Fibroblast of peridontal ligament (primary cell): ENCODE measurements around the gene TRABD2B.

Source experiments
- DNase-seq: peaks from one replicate; pipeline ENCODE4 v3.0.0-alpha.2; 2010; ENCODE audit errors: extremely low read depth

TRABD2B gene

DNA sequence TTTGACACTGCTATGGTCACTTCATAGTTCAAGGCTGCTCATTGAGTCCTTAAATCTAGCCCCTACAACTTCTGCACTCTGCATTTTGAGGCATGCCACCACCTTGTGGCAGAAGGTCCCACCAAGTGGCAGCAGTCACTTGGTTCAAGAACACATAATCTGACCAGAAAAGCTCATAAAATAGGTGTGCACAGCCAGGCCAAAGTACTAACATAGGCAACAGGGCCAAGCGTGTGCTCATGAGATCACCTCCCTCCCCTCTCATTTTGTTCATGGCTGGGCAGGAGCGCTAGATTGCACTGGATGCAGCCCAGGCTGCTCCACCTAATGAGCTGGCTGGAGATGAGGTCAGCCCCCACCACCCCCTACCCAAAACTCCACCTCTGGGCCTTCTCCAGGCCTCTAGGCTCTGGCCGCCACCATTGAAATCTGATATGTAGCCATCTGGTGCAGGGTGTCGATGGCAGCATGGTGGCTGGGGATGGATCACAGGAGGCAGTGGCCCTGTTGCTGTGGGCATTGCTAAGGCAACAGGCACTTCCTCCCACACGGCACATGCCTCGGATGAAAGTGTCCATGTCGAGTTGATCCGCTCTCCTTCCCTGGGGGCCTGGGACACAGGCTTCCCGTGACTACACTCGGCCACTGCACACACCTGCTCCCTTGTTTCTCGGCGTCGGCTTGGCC is 193.2 kb downstream of the TRABD2B start:
- no peak for DNase-seq

DNA sequence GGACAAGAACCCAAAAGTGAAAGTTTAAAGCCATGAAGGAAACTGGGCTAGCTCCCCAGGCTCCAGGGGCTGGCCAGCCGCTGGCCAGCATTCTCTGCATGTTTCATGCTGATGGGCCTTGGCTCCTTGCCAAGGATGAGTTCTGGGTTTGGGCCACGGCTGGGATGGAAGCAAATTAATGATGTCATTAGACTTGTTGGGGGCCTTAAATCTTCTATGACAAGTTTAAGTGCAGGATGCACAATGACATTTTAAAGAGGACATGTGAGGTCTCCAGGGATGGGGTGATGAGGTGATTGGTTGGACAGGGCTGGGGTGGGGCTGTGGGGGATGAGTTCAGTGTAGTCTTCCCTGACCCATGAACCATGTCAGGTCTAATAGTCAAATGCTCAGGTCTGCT is 199.6 kb downstream of the TRABD2B start:
- no peak for DNase-seq

DNA sequence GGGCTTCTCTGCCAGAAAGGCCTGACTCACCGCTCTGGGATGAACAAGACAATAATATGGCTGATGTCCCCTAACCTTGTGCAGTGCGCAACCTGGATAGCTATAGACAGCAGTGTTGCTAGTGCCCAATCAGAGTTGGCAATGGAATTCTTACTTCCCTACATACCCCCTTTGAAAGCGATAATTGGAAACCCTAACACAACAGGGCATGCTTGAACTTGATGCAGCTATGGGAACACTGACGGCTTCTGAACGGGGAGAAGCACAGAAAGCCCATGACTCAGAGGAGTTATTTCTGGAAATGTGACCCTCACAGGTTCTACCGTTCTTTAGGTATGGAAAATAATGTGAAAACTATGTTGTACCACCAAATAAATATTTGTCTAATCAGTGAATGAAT is 200.6 kb downstream of the TRABD2B start:
- no peak for DNase-seq

DNA sequence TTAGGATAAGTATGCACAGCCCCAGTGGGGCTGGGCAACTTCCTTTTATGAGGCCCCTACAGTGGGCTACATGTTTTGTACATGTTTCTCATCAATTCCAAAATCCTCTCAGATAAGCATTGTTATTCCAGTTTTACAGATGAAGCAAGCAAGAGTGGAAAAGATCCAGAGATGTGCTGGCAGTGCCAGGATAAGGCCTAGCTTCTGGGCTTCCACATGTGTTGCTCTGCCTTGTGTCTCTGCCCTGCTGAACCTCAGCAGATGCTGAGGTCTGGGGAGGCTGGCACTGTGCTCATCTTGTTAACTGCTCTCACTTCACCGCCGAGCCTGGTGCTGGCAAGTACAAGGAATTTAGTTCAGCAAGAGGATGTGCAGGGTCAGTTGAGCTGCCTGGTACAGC is 202.1 kb downstream of the TRABD2B start:
- no peak for DNase-seq

DNA sequence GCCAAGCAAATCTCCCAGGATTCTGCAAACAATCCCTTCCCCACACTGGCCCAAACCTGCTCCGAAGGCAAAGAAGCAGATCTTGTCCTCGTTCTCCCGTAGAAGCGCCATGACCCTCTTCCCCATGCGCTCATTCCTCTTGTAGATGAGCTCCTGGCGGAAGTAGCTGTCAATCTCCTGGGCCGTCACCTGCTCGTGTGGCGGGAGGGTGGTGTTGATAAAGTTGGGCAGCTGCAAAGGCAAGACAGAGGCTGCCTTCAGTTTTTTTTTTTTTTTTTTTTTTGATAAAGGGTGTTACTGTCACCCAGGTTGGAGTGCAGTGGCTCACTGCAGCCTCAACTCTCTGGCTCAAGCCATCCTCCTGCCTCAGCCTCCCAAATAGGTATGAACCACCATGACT is 202.7 kb downstream of the TRABD2B start:
- no peak for DNase-seq

DNA sequence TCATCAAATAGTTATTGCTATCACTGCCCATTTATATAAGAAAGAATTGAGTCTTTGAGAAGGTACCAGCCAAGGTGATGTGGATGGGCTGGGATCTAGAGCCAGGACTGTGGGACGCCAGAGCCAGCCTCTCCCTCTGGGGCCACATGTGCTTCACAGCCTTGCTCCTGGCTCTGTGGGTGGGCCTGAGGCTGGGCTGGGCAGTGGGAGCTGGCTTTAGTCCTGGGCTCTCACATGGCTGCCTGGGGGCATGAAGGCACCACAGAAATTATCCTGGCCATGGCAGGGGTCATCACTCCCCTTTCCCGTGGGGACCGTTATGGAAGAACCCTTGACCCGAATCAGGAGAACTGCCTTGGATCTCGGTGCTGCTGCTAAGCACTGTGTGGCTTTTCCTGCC is 203.1 kb downstream of the TRABD2B start:
- DNase-seq, result no peak

DNA sequence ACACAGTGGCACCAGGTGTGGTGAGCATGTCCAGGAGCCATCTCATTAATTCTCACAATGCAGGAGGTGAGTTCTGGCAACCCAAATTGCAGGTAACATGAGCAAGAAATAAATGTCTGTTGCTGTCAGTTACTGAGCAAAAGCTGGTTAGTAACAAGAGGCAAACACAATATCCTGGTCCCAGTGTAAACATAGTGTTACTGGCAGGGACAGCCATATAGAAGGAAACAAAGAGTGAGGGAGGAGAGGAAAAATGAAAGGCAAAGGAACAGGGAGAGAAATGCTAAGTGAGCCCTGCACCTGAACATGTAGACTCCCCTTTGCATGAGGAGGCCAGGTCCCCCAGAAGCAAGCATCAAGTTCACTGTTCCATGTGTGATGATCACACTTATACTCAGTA is 203.6 kb downstream of the TRABD2B start:
- DNase-seq, result no peak

DNA sequence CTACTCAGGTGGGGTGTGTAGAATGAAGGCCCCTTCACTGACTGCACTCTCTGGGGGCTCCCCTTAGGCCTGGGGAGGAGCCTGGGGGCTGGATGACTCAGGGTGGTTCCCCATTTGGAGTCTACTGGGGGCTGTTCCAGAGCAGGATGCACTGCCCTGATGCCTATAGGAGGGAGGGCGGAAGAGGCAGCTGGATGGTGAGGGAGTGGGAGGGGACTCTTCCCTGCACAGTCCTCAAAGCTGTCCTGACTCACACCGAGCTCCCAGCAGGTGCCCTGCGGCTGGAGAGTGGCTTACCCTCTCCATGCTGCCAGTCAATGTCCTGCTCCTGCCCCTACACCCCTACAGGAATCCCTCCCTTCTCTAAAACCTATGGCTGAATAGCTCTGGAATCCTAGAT is 204.4 kb downstream of the TRABD2B start:
- DNase-seq, result no peak

DNA sequence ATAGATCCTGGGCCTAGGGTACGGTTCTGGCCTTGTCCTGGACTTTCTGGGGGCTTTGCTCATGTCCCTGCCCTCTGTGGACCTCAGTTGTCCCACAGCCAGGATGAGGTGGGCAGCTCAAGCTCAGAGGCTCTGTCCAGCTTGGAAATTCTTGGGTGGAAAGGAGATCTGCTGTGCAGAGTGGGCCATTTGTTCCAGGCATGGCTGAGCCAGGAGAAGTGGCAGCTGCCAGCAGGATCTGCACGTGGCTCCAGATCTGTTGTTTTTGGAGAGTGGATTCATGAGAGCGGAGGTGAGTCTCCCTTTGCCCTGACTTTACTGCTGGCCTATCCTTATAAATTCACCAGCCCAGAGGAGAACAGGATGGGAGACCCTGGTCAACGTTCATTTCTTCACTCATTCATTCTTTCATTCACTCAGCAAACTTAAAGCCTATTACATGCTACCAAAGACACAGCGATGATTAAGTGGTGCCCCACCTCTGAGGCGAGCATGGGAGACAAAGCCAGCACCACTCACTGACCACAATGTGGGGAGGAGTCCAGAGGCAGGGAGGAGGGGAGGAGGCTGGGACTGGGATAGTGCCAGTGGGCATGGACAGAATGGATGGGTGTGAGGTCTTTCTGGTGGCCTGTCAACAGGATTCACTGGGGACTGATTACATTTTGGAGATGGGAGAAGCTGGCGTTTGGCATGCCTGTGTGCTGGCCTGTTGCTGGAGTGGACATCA is 205.1 kb downstream of the TRABD2B start:
- DNase-seq, result no peak

DNA sequence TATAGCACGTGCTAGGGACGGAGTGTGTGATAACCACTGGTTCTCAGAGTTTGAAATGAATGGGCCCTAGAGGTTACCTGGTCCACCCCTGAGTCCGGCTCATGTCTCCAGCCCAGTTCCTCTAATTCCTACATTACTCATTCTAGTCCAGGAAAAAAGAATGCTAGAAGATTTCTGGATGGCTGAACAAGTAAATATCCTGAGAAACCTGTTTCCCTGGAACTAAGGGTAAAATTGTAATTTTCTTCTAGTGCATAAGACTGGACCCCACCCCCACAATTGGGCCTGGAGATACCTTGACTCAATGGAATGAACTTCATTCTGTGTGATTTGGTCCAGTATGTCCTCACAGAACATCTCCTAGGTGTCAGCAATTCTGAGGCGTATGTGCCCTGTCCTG is 208.4 kb downstream of the TRABD2B start:
- DNase-seq, result no peak

DNA sequence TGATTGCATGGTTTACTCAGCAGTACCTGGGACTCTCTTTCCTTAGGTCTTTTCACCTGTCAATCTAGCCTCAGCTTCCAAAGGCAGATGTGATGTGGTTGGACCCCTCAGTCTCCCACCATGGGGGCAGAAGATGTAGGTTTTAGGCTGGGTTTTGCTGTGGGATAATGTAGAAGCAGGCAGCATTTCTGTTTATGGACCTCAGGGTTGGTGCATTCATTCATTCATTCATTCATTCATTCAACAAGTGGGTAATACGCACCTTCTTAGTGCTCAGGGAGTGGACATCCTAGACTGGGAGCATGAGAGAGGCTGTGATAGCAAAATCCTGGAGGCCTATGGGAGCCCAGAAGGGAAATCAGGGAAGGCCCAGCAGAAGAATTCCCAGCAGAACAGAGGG is 209.6 kb downstream of the TRABD2B start:
- no peak for DNase-seq

DNA sequence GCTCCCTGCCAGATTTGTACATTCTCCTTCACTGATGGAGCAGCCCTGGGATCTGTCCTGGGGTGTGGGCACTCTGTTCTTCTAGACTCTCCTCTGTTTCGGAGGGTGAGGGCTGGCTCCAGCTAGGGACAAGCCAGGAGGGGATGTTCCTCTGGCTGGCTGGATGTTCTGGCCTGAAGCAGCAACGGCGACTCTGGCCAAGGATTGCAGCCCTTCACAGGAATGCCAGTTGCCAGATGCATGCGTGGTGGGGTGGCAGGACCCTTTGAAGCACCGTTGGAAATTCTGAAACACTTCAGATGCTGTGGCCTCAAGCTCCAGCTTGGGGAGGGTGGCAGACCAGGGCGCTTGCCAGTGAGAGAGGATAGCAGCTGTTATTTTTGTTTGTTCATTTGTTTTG is 210.9 kb downstream of the TRABD2B start:
- DNase-seq, result no peak

DNA sequence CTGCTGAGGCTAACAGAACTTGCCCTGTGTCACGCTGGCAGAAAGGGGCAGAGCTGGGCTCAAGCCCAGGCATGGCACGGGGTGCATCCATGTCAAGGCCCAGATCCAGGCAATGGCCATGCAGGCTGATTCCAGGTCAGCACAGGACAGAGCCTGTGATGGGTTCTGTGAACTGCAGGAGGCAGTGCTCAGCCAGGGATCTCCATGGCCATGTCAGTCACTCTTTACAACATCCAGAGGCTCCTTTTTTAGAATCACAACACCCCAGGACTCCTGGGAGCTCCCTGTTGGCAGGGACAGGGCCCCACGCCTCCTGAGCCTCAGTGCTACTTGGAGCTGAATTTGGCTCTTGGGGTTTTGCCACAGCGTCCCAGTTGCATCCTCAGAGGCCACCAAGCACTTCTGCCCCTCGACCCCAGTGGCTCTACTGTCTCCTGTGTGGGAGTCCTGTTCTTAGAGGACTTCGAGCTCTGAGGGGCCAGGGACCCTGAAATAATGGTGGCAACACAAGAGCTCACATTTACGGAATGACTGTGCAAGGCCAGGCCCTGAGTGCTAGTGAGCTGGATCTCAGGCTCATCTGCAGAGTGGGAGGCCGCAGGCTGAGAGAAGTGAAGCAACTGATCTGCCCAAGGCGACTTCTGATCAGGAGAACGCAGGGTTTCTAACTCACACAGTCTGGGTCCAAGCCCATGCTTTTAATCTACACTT is 211.5 kb downstream of the TRABD2B start:
- DNase-seq, result no peak

DNA sequence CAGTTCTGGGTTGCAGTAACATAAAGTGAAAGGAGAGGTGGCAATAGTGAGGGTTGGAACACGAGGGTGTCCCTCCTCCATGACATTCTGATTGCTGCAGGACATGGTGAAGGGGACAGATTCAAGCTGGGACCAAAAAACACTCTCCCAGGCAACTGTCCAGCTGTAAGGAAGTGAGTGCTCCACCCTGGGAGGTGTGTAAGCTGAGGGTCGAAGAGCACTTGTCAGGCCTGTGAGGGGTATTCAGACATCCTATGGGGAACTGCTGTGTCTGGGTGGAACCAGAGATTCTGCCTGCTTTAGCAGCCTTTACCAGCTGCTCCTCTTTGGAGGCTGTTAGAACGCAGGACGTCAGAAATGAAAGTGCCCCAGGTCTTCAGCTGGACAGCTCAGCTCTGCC is 212.1 kb downstream of the TRABD2B start:
- no peak for DNase-seq

DNA sequence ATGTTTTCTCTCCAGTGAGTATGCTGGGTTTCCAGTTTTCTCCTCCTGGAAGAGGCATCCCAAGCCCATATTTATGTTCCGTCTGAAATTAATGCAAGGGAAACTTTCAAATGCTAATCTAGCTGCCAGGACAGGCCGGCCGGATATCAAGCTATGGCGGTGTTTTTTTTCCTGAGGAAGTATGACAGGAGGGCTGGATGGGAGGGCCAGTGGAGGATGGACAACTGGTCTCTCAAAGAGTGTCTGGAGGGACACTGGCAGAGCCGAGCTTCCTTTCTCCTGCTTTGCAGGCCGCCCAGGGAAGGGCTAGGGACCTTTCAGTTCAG is 212.7 kb downstream of the TRABD2B start:
- DNase-seq, result no peak

DNA sequence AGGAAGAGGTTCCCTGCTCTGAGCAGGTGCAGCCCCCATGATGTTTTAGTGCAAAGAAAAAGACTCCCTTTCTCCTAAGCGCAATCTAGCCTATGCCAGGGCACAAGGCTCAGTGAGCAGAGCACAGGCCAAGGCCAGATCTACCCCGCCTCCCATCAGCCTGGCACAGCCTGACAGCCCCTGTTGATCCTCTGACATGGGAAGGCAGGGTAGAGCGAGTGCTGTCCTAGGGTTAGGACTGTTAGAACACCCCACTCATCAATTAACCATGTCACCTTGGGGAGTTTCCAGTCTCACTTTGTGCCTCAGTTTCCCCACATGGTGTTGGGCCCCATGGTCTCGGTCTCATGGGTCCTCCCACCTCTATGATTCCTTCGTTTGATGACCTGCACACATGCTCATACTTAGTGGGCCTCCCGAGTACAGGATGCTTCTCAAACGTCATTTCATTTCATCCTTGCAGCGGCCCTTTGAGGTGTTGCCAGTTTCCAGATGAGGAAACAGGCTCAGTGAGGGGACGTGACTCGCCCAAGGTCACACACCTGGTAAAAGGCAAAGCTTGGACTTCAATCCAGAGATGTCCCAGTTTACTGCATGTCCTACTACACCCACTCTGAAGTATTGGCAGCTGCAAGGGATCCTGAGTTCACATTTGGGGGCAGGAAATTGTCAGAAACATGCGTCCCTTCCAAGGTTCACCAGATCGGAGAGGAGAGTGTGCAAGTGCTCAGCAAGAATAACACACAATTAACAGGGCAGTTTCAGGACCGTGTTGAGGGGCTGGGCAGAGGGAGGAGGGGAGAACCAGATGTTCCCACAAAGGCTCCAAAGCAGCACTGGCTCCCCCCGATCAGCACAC is 213.3 kb downstream of the TRABD2B start:
- DNase-seq, result no peak

DNA sequence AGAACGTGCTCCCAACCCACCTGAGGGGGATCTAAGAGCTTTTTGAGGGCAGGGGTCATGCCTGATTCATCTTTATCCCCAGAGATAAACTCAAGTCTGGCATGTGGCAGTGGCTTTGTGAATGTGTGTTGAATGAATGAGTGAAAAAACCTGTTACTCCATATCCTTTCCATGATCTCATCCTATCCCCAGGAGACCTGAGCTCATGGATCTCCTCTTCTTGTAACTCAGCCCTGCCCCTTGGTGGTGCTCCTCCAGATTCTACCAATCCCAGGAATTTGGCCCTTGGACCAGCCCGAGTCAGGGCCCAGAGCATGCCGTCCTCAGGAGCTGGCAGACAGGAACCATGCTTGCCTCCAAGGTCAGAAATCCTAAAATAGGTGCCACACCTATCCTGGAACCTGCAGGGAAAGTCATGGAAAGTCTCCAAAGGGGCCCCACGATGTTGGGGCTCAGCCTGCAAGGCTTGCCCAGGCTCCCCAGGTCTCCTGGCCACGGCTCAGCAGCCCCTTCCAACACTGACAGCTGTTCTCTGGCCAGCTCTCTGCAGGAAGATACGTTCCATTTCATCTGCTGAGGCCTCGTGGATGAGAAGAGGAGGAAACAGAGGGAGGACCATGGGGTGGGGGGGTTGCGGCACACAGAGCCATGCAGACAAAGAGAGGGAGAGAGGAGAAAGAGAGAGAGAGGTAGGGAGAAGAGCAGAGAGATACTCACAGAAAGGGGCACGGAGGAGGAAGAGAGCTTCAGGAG is 214.6 kb downstream of the TRABD2B start:
- peak; percentile 22 for DNase-seq

DNA sequence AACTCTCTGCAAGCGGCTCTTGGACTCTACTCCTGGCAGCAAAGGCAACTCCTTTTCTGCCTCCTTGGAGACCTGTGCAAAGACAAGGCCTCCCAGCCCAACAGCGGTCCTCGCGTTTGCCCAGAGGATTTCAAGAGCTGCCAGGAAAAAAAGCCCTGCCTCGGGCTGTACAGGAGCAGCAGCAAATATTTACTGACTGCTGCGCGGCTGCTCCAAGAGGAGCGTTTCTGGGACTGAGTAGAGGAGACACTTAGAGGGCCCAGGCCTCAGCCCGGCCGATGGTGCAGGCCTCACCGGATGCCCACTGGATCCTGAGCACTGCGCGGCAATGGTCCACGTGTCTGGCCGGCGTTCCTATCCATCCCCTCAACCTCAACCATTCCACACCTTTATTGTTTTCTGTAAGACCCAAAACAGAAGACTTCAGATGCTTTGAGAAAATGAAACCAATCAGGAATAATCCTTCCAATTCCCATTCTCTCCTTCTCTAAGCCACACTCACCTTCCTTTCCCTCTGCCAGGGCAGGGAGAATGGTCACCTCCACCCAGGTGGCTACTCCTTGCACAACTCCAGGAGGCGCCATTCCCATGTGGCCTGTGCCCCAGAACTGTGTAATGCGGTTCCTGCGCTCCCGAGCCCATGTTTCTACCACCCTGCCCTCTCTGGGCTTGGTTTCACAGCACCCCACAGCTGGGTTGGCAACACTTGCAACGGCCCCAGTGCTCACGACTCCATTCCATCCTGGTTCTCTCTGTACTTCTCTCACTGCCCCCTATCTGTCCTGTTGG is 215.8 kb downstream of the TRABD2B start:
- no peak for DNase-seq

DNA sequence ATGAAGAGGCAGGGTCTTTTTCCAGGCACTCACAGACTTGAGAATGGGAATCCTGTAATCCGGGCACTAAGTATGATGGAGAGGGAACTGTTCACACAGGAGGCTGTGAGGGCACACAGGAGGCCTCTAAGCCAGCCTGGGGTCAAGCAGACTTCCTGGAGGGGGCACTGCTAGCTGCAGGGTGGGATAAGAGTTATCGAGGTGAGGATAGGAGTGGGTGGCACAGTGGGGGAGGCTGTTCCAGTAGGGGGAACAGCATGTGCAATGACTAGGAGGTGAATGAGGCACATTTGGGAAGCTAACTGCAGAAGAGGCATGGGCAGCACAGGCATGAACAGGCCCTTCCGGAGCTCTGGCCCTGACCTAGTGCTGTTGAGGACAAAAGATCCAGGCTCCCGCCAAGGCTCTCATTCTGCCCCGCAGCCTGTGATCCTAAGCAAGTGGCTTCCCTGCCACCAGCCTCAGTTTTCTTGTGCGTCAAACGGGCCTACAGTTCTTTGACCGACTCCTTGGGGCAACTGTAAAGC is 216.7 kb downstream of the TRABD2B start:
- DNase-seq, result no peak

DNA sequence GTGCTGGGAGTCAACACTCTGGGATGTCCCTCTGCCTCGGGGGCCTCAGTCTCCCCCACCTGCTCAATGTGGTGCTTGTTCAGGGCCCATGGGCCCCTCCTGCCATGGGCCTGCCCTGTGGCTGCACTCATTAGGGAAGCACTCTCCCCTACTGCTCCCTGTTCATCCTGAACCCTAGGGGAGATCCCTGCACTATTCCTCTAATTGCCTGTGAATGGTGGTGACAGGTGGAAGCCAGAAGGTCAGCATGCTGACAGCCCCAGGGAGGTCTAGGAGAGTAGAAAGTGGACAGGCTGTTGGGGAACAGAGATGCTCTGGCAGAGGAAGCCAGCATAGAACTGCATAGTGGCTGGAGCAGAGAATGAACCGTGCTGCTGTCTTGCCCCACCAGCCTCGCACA is 217.6 kb downstream of the TRABD2B start:
- no peak for DNase-seq
